ENCODE results near the gene BOLA3. TPM values are rescaled to one million over a fixed set of nuclear protein-coding genes. Genes with fewer than 3 reads are reported as not detected.

The BOLA3 gene
- total and polyA plus RNA-seq, 2 donors (not counting 3 experiments of a cell fraction or from before 2014, with no cell fraction given) = 28.7 to 42.4 TPM

DNA sequence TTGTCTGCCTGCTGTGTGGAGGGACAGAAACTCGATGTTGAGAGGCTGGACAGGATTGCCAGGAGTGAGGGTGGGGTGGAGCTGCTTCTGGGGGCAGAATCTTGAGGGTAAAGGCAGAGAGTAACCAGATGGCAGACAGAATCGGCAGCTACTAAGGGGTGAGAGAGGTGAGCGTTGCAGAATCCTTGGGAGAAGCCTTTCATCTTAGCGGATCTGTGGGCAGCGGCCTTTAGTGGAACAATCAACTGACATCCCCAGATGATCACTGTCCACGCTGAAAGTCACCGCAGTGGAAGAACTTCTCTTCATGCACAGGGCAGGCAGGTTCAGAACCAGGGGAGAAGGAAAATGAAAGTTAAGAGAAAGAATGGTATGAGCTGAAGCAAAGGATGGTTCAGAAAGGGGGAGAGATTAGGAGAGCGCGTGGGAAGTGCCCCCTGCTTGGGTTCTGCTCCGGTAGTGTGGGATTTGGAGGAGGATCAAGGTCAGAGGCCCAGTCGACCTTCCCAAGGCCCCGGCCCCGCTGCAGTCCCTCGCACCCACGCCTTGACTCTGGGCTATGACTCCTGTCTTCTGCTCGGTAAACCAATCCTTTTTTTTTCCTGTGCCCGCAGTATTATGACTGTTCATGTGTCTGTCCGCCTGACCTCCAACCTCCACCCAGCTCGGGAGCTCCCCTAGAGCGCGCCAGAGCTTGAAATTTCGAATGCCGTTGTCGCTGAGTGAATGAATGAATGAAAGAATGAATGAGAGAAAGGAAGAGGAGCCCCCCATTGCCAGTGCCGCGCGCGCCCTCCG, 584 bp downstream of the BOLA3 start:
- intact Hi-C loops (cut with micrococcal nuclease) = loop anchor here (1.0 to 10.0 kb wide), 5 partner anchors 26 to 323 kb away; partner anchors contain the start of genes STAMBP and TET3
- Histone ChIP-seq H3K4me1 (ENCODE audit: control insufficient read depth, extremely low read depth, insufficient read depth, low read length) (peaks cover 10% of the 10 kb centered on the region), H3K9ac (replicated peaks; ENCODE audit: extremely low read depth, insufficient read depth, low read length) (peak overlapping the region; percentile 69), H4K20me1 (replicated peaks; ENCODE audit: control insufficient read depth, extremely low read depth, insufficient read depth, low read length) (no peaks in the 10 kb centered on the region), H3K9me1 (replicated peaks; ENCODE audit: control insufficient read depth, extremely low read depth, insufficient read depth, low read length) (no peaks in the 10 kb centered on the region), H3K9me3 (replicated peaks; ENCODE audit: control insufficient read depth, insufficient read depth, low read length) (no peaks in the 10 kb centered on the region), H3K36me3 (ENCODE audit: control insufficient read depth in 2 of 2, extremely low read depth in 1 of 2, insufficient read depth in 2 of 2, low read length in 2 of 2) (no peaks in the 10 kb centered on the region), H3K27ac (ENCODE audit: insufficient read depth, low read depth, low read length) (no peak overlapping the region), H3K4me3 (replicated peaks in 1 of 3; ENCODE audit: insufficient read depth in 1 of 3, low read depth in 1 of 3, low read length in 3 of 3) (peak overlapping the region; percentile 76 to 93 (median 77)), H2AFZ (ENCODE audit: low read depth, low read length) (peak overlapping the region; percentile 97), H3K27me3 (ENCODE audit: control insufficient read depth in 2 of 2, insufficient read depth in 2 of 2, low read length in 2 of 2) (no peaks in the 10 kb centered on the region), H3K79me2 (ENCODE audit: control insufficient read depth, insufficient read depth, low read length) (peaks cover 8% of the 10 kb centered on the region), H3K4me2 (ENCODE audit: insufficient read depth, low read length) (peak overlapping the region; percentile 91)
- POLR2A ChIA-PET = interaction anchor here (1.2 kb wide), 1 partner anchor 31 kb away, joined by 4 read pairs; the partner anchor contains the start of gene MOB1A
- dilution Hi-C loops (cut with MboI; ENCODE audit: extremely low pct_ligation_motif_present, low sequenced_read_pairs) = no loop called here
- TSS peak; percentile 30 for BruUV-seq (replicated peaks)
- CTCF ChIA-PET = interaction anchor here (0.7 to 7.7 kb wide), 10 partner anchors 11 to 325 kb away, joined by 3 to 180 read pairs (median 5); partner anchors contain the start of genes MOB1A and STAMBP
- DNase-seq (ENCODE audit: low read depth, low spot score) (peak; percentile 9), FAIRE-seq (no peak)
- TF ChIP-seq, protein P1, sequence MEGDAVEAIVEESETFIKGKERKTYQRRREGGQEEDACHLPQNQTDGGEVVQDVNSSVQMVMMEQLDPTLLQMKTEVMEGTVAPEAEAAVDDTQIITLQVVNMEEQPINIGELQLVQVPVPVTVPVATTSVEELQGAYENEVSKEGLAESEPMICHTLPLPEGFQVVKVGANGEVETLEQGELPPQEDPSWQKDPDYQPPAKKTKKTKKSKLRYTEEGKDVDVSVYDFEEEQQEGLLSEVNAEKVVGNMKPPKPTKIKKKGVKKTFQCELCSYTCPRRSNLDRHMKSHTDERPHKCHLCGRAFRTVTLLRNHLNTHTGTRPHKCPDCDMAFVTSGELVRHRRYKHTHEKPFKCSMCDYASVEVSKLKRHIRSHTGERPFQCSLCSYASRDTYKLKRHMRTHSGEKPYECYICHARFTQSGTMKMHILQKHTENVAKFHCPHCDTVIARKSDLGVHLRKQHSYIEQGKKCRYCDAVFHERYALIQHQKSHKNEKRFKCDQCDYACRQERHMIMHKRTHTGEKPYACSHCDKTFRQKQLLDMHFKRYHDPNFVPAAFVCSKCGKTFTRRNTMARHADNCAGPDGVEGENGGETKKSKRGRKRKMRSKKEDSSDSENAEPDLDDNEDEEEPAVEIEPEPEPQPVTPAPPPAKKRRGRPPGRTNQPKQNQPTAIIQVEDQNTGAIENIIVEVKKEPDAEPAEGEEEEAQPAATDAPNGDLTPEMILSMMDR (IDR thresholded peaks at IDR 0.05; ENCODE audit: extremely low read depth in 1 of 2, insufficient read depth in 1 of 2, low read depth in 1 of 2, low read length in 2 of 2) = no peak
- no peak for TF ChIP-seq EZH2 (IDR thresholded peaks at IDR 0.05; ENCODE audit: borderline replicate concordance, low read depth, low read length, severe bottlenecking)

DNA sequence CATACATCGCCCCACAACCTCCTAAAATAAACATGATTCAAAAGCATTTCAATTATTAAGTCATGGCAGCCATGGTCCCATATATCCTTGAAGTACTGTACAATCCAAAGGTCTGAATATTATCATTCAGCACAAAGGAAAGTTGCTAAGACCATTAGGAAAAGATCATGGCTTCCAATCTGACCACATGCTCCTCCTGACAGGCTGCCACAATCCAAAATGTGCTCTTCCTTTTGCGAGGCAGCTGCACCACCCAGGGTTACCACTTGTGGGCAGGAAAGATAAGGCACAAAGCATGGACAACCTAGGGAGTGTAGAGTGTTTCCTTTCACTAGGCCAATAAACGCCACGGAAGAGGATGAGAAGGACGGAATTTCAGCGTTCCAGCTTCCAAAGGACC, 5.4 kb downstream of the BOLA3 start:
- Histone ChIP-seq H4K20me1 (replicated peaks; ENCODE audit: control insufficient read depth, extremely low read depth, insufficient read depth, low read length) (no peaks in the 10 kb centered on the region), H3K9ac (replicated peaks; ENCODE audit: extremely low read depth, insufficient read depth, low read length) (no peak overlapping the region), H3K9me3 (replicated peaks; ENCODE audit: control insufficient read depth, insufficient read depth, low read length) (no peaks in the 10 kb centered on the region), H3K9me1 (replicated peaks; ENCODE audit: control insufficient read depth, extremely low read depth, insufficient read depth, low read length) (no peaks in the 10 kb centered on the region), H3K4me1 (ENCODE audit: control insufficient read depth, extremely low read depth, insufficient read depth, low read length) (peaks cover 3% of the 10 kb centered on the region), H3K4me3 (replicated peaks in 1 of 3; ENCODE audit: insufficient read depth in 1 of 3, low read depth in 1 of 3, low read length in 3 of 3) (no peak overlapping the region), H3K27me3 (ENCODE audit: control insufficient read depth in 2 of 2, insufficient read depth in 2 of 2, low read length in 2 of 2) (no peaks in the 10 kb centered on the region), H3K27ac (ENCODE audit: insufficient read depth, low read depth, low read length) (no peak overlapping the region), H3K79me2 (ENCODE audit: control insufficient read depth, insufficient read depth, low read length) (peaks cover 8% of the 10 kb centered on the region), H3K36me3 (ENCODE audit: control insufficient read depth in 2 of 2, extremely low read depth in 1 of 2, insufficient read depth in 2 of 2, low read length in 2 of 2) (no peaks in the 10 kb centered on the region), H3K4me2 (ENCODE audit: insufficient read depth, low read length) (no peak overlapping the region), H2AFZ (ENCODE audit: low read depth, low read length) (no peak overlapping the region)
- no TSS peak for BruUV-seq (replicated peaks)
- CTCF ChIA-PET = interaction anchor here (1.3 kb wide), 1 partner anchor 9 kb away, joined by 6 read pairs; no protein-coding TSS in a partner anchor
- no peak for TF ChIP-seq GATA2 (IDR thresholded peaks at IDR 0.05; ENCODE audit: insufficient read depth, insufficient read length, low read depth, low read length)
- no peak for TF ChIP-seq JUN (IDR thresholded peaks at IDR 0.05; ENCODE audit: borderline replicate concordance, insufficient read depth, insufficient read length, low read depth)
- TF ChIP-seq MYC (IDR thresholded peaks at IDR 0.05; ENCODE audit: low read depth, low read length) = no peak
- TF ChIP-seq, protein P1 (IDR thresholded peaks at IDR 0.05; ENCODE audit: extremely low read depth in 1 of 2, insufficient read depth in 1 of 2, low read depth in 1 of 2, low read length in 2 of 2) = no peak
- no peak for FAIRE-seq
- POLR2A ChIA-PET = no interaction called here
- no peak for DNase-seq (ENCODE audit: low read depth, low spot score)
- dilution Hi-C loops (cut with MboI; ENCODE audit: extremely low pct_ligation_motif_present, low sequenced_read_pairs) = no loop called here
- intact Hi-C loops (cut with micrococcal nuclease) = loop anchor here (10.0 kb wide), 1 partner anchor 158 kb away; the partner anchor contains the start of gene TET3
